ENCODE data around the gene PHB1.

The PHB1 gene

DNA sequence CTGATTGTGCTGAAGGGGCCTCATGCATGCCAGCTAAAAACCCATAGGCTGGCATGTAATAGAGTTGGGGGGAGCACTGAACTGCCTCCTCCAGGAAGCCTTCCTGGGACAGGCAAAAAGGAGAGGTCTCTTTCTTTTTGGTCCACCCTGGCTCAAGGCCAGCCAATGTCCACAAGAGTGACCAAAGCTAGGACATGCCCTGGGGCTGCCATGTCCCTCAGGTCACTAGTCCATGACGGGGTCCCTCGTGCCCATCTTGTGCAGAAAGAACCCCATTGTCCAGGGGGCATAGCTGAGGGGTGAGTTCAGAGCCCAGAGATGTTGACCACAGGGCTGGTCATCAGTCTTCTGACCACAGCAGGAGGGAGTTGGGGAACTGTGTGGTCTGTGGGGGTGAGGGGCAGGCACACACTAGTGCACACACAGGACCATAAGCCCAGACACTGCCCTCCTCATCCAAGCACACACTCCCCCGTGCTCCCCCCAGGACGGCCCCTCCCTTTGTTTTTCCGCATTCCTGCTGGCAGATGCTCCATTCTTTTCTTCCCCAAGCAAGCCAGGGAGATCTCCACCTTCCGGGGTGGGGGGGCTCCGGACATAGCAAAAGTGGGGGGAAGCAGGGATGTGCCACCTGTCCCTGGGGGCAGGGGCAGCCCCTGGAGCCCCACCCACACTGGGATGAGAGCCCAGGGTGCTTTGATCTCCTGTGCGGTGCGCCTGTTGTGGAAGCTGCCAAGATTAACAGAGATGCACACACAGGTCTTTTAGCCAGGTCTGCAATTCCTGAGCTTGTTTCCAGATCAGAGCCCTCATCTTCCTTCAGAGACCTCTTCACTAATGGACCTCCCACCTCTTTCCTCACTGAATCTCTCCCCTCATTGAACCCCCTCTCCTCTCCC lies 25.2 kb upstream of the PHB1 start:
- Histone ChIP-seq H3K27me3 (ENCODE audit: control insufficient read depth, insufficient read depth, low read length, poor library complexity, severe bottlenecking) (no peaks in the 10 kb centered on the region), H3K4me1 (ENCODE audit: control insufficient read depth, insufficient read depth, low read length) (peaks cover 49% of the 10 kb centered on the region), H3K4me3 (ENCODE audit: insufficient read depth, low read depth, low read length) (no peak overlapping the region), H3K27ac (ENCODE audit: insufficient read depth, low read depth, low read length, poor library complexity, severe bottlenecking) (no peak overlapping the region), H3K9me3 (ENCODE audit: control insufficient read depth, low read length) (no peaks in the 10 kb centered on the region), H3K36me3 (ENCODE audit: control insufficient read depth, insufficient read depth, low read length) (no peaks in the 10 kb centered on the region)
- WGBS, 2 experiments, result 61 to 68% methylated on average over 9 of the region's 9 CpGs

DNA sequence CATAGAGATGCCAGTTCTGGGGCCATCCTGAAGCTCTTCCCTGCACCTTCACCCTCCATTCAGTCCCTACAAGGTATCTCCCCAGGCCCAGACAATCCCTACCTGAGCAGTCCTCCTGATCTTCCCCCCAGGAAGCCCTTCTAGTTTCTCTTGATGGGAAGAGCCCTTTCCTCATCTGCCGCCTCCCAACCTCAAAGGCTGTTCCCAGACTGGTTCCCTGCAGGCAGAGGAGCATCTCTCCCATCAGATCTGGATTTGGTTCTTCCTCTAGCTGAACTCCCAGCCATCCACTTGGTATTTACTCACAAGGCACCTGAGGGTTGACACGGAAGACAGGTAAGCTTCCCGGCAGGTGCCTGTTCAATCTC lies 24.6 kb upstream of the PHB1 start:
- Histone ChIP-seq H3K27me3 (ENCODE audit: control insufficient read depth, insufficient read depth, low read length, poor library complexity, severe bottlenecking) (no peaks in the 10 kb centered on the region), H3K4me3 (ENCODE audit: insufficient read depth, low read depth, low read length) (peak overlapping the region; percentile 20), H3K4me1 (ENCODE audit: control insufficient read depth, insufficient read depth, low read length) (peaks cover 49% of the 10 kb centered on the region), H3K9me3 (ENCODE audit: control insufficient read depth, low read length) (no peaks in the 10 kb centered on the region), H3K36me3 (ENCODE audit: control insufficient read depth, insufficient read depth, low read length) (no peaks in the 10 kb centered on the region), H3K27ac (ENCODE audit: insufficient read depth, low read depth, low read length, poor library complexity, severe bottlenecking) (peak overlapping the region; percentile 93)
- WGBS, 2 experiments, result 83 to 88% methylated on average over 3 of the region's 3 CpGs

DNA sequence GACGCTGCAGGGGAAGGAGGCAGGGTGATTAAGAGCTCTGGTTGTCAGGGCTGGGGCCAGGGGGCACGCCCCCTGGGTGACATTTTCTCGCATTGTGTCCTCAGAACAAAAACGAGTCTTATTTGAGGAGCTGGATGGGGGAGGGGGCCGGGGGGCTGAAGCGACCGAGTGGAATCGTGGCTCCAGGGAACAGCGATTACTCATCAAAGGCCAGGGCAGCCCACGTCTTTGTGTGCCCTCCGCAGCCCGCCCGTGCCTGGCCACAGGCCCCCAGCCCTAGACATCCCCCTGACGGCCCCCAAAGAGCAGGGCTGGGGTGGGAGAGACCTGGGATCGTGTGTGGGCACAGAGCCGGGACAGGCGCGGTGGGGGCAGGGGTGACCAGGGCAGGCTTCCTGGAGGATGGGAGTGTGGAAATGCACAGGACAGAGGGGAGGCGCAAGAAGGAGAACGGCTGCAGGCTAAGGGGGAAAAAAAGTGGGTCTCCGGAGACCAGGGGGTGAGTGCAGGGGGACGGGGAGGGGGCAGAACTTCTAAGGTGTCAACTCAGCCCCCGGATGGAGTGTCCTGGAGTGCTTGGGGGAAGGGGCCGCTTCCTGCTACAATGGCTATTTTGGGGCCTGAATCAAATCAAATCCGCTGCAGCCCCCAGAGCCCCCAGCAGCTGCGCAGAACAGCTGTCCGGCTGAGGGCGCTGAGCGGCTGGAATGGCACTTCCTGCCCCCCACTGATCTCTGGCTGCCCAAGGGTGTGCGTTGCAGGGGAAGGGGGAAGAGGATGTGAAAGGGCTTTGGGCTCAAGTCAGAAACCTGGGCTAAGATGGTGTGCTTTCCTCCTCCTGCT lies 24.0 kb upstream of the PHB1 start:
- peak overlapping the region; percentile 20 for H3K4me3 ChIP-seq (ENCODE audit: insufficient read depth, low read depth, low read length)
- H3K36me3 ChIP-seq (ENCODE audit: control insufficient read depth, insufficient read depth, low read length), result no peaks in the 10 kb centered on the region
- H3K9me3 ChIP-seq (ENCODE audit: control insufficient read depth, low read length), result no peaks in the 10 kb centered on the region
- no peaks in the 10 kb centered on the region for H3K27me3 ChIP-seq (ENCODE audit: control insufficient read depth, insufficient read depth, low read length, poor library complexity, severe bottlenecking)
- peak overlapping the region; percentile 93 for H3K27ac ChIP-seq (ENCODE audit: insufficient read depth, low read depth, low read length, poor library complexity, severe bottlenecking)
- WGBS, 2 experiments, result 6% methylated on average over 30 of the region's 30 CpGs
- H3K4me1 ChIP-seq (ENCODE audit: control insufficient read depth, insufficient read depth, low read length), result peaks cover 49% of the 10 kb centered on the region

DNA sequence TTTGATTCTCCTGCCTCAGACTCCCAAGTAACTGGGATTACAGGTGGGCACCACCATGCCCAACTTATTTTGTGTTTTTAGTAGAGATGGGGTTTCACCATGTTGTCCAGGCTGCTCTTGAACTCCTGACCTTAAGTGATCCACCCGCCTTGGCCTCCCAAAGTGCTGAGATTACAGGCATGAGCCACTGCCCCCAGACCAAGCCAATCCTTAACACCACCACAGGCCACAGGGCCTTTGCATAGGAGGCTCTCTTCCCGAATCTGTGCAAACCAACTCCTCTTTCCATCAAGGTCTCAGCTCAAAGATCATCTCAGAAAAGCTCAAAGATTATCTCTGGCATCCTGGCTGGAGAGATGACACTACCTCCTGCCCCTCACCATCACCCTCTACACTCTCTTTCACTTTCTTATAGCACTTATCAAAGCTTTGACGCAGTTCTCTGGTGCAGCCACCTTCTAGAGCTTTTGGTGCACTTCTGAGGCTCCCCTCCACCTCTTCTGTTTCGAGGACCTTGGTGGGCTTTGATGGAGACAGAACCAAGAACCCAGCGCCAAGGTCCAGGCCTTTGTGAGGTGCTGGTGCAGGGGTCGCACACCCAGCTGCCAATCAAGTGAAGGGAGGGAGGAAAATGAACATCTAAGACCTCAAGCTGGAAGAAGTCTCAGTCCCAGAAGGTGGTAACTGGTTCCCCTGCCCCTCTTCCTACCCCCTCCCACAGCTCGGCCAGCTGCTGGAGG lies 23.2 kb upstream of the PHB1 start:
- Histone ChIP-seq H3K27me3 (ENCODE audit: control insufficient read depth, insufficient read depth, low read length, poor library complexity, severe bottlenecking) (no peaks in the 10 kb centered on the region), H3K27ac (ENCODE audit: insufficient read depth, low read depth, low read length, poor library complexity, severe bottlenecking) (peak overlapping the region; percentile 93)
- WGBS, 2 experiments, result 73 to 77% methylated on average over 7 of the region's 7 CpGs

DNA sequence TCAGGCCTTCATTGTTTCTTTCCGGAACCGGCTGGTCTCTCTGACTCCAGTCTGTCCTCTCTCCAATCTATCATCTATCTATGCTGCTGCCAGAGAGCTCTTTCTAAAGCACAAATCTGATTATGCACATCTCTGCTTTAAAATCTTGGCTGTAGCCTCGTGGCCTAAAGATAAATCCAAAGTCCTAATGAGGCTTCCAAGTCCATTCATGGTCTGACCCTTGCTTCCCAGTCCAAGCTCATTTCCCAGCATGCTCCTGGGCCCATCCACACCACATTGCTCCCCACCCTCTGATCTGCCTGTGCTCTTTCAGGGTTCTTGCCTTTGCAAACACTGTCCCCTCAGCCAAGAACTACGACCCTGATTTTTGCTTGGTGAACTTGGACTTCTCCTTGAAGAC lies 21.5 kb upstream of the PHB1 start:
- no peaks in the 10 kb centered on the region for H3K27me3 ChIP-seq (ENCODE audit: control insufficient read depth, insufficient read depth, low read length, poor library complexity, severe bottlenecking)
- H3K36me3 ChIP-seq (ENCODE audit: control insufficient read depth, insufficient read depth, low read length), result no peaks in the 10 kb centered on the region
- H3K4me3 ChIP-seq (ENCODE audit: insufficient read depth, low read depth, low read length), result no peak overlapping the region
- H3K9me3 ChIP-seq (ENCODE audit: control insufficient read depth, low read length), result no peaks in the 10 kb centered on the region
- no peak overlapping the region for H3K27ac ChIP-seq (ENCODE audit: insufficient read depth, low read depth, low read length, poor library complexity, severe bottlenecking)
- WGBS, 2 experiments, result 89 to 90% methylated on average over 4 of the region's 4 CpGs
- H3K4me1 ChIP-seq (ENCODE audit: control insufficient read depth, insufficient read depth, low read length), result peaks cover 49% of the 10 kb centered on the region

More for the DNA sequence above, 23.2 kb upstream of the PHB1 start:
- Histone ChIP-seq H3K9me3 (ENCODE audit: control insufficient read depth, low read length) (no peaks in the 10 kb centered on the region), H3K4me1 (ENCODE audit: control insufficient read depth, insufficient read depth, low read length) (peaks cover 49% of the 10 kb centered on the region), H3K36me3 (ENCODE audit: control insufficient read depth, insufficient read depth, low read length) (no peaks in the 10 kb centered on the region), H3K4me3 (ENCODE audit: insufficient read depth, low read depth, low read length) (no peak overlapping the region)

DNA sequence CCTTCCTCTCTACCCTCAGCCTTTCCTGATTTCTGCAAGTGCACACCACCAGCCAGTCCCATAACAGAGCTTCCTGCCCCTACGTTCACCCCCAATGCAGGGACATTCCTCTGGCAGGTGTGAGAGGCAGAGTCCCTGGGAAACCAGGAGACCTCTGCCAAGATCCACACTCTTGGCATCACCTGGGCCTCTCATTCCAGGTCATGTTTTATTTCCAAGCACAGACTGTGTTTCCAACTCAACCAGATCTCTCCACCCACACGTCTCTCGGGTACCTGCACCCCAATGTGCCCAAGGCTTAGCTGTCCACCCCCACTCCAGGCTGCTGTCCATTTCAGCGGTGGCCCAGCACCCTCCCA lies 21.0 kb upstream of the PHB1 start:
- H3K9me3 ChIP-seq (ENCODE audit: control insufficient read depth, low read length), result no peaks in the 10 kb centered on the region
- 70 to 73% methylated on average over 4 of the region's 4 CpGs for WGBS, 2 experiments
- H3K4me1 ChIP-seq (ENCODE audit: control insufficient read depth, insufficient read depth, low read length), result peaks cover 49% of the 10 kb centered on the region
- H3K27me3 ChIP-seq (ENCODE audit: control insufficient read depth, insufficient read depth, low read length, poor library complexity, severe bottlenecking), result no peaks in the 10 kb centered on the region
- H3K36me3 ChIP-seq (ENCODE audit: control insufficient read depth, insufficient read depth, low read length), result no peaks in the 10 kb centered on the region
- no peak overlapping the region for H3K27ac ChIP-seq (ENCODE audit: insufficient read depth, low read depth, low read length, poor library complexity, severe bottlenecking)
- H3K4me3 ChIP-seq (ENCODE audit: insufficient read depth, low read depth, low read length), result no peak overlapping the region

DNA sequence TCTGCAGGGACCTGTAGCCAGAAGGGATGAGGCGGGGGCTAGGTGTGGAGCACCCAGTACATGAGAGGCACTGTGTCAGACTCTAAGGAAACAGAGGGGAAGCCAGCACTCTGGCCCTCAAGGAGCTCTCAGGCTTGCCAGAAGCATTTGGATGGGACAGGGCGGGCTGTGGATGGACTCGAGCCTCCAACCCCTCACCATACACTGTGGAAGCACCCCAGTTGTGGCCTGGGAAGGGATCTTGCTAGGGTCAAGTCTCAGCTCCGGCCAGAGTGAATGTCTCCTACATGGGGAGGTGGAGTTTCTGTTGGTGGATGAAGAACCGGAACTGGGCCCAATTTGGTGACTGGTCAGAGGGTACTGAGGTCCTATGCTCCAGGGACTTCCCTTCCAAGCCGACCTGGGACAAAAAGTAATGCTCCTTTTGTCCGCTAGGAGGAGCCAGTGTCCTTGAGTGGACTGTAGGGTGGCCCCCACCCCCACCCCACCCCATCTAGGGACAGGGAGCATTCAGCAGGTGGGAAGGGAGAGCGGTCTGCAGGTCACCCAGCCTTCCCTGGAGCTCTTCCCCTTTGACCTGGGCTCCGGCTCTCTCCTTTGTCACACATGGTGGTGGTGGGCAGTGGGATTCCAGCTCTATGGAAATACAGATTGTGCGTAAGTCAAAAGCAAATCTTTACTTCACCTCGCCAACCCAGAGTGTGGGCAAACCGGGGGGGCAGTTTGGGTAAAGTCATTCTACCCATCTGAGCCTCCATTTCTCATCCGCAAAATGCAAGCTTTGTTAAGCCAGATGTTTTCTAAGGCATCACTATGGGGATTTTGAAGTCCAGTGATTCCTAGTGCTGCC lies 20.4 kb upstream of the PHB1 start:
- Histone ChIP-seq H3K27ac (ENCODE audit: insufficient read depth, low read depth, low read length, poor library complexity, severe bottlenecking) (no peak overlapping the region), H3K27me3 (ENCODE audit: control insufficient read depth, insufficient read depth, low read length, poor library complexity, severe bottlenecking) (no peaks in the 10 kb centered on the region), H3K36me3 (ENCODE audit: control insufficient read depth, insufficient read depth, low read length) (no peaks in the 10 kb centered on the region), H3K4me1 (ENCODE audit: control insufficient read depth, insufficient read depth, low read length) (peaks cover 44% of the 10 kb centered on the region), H3K4me3 (ENCODE audit: insufficient read depth, low read depth, low read length) (no peak overlapping the region), H3K9me3 (ENCODE audit: control insufficient read depth, low read length) (no peaks in the 10 kb centered on the region)
- WGBS, 2 experiments, result 57 to 63% methylated on average over 13 of the region's 13 CpGs

DNA sequence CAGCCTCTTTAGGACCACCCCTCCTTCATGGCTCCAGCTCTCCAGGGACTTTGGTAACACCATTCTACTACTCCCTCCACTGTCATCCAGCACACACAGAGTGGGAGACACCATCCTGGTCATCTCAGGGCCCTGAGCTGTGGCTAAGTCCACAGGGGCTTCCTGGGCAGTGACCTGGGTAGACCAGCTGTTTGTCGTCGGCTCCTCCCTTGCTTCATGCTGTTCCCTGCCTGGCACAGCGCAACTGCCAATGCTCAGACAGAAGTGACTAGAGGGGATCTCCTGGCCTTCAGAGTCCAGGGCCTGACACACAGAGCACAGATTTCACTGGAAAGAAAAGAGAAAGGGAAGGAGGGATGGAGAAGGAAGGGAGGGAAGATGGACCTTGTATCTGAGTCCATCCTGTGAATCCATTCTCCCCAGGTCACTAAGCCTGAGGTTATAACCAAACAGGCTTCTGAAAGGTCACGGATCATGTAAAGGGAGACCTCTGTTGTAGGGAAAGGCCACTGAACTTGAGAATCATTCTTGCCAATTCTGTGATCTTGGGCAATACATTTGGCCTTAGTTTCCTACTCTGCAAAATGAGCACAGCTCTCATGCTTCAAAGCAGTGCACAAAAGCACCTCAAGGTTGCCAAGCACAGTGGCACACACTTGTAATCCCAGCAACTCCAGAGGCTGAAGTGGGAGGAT lies 18.5 kb upstream of the PHB1 start:
- Histone ChIP-seq H3K4me3 (ENCODE audit: insufficient read depth, low read depth, low read length) (no peak overlapping the region), H3K36me3 (ENCODE audit: control insufficient read depth, insufficient read depth, low read length) (no peaks in the 10 kb centered on the region), H3K4me1 (ENCODE audit: control insufficient read depth, insufficient read depth, low read length) (peaks cover 25% of the 10 kb centered on the region), H3K27ac (ENCODE audit: insufficient read depth, low read depth, low read length, poor library complexity, severe bottlenecking) (no peak overlapping the region), H3K27me3 (ENCODE audit: control insufficient read depth, insufficient read depth, low read length, poor library complexity, severe bottlenecking) (no peaks in the 10 kb centered on the region), H3K9me3 (ENCODE audit: control insufficient read depth, low read length) (no peaks in the 10 kb centered on the region)
- 92 to 93% methylated on average over 4 of the region's 4 CpGs for WGBS, 2 experiments

DNA sequence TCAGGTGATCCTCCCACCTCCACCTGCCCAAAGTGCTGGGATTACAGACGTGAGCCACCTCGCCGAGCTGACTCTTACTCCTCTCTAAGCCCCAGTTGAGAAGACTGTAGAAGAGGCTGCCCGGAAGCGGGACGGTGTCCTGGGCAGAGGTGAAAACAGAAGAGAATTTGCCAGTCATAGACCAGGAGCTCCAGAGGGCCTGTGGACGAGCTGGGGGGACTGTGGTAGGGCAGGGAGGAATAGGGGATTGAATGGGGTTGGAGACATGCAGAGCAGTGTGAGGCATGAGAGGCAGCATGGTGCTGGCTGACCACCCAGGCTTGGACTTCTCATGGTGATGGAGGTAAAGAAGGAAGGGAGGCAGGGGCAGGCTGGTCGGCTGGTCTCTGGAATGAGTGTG lies 17.1 kb upstream of the PHB1 start:
- H3K27ac ChIP-seq (ENCODE audit: insufficient read depth, low read depth, low read length, poor library complexity, severe bottlenecking), result no peak overlapping the region
- peaks cover 16% of the 10 kb centered on the region for H3K4me1 ChIP-seq (ENCODE audit: control insufficient read depth, insufficient read depth, low read length)
- no peaks in the 10 kb centered on the region for H3K9me3 ChIP-seq (ENCODE audit: control insufficient read depth, low read length)
- no peak overlapping the region for H3K4me3 ChIP-seq (ENCODE audit: insufficient read depth, low read depth, low read length)
- no peaks in the 10 kb centered on the region for H3K27me3 ChIP-seq (ENCODE audit: control insufficient read depth, insufficient read depth, low read length, poor library complexity, severe bottlenecking)
- WGBS, 2 experiments, result 85 to 89% methylated on average over 8 of the region's 8 CpGs
- no peaks in the 10 kb centered on the region for H3K36me3 ChIP-seq (ENCODE audit: control insufficient read depth, insufficient read depth, low read length)

All from ectodermal cell (in vitro differentiated cells).